ENCODE results near the gene TRIM44. TPM values are rescaled to one million over a fixed set of nuclear protein-coding genes. Genes with fewer than 3 reads are reported as not detected.
"Not testable (repeated sequence)": the region's sequence is repeated elsewhere in the genome, so short reads cannot be mapped to it uniquely, and the experiment has no call there.

The TRIM44 gene
- total RNA-seq, 1 experiment from 2014 or later: 16.3 TPM

DNA sequence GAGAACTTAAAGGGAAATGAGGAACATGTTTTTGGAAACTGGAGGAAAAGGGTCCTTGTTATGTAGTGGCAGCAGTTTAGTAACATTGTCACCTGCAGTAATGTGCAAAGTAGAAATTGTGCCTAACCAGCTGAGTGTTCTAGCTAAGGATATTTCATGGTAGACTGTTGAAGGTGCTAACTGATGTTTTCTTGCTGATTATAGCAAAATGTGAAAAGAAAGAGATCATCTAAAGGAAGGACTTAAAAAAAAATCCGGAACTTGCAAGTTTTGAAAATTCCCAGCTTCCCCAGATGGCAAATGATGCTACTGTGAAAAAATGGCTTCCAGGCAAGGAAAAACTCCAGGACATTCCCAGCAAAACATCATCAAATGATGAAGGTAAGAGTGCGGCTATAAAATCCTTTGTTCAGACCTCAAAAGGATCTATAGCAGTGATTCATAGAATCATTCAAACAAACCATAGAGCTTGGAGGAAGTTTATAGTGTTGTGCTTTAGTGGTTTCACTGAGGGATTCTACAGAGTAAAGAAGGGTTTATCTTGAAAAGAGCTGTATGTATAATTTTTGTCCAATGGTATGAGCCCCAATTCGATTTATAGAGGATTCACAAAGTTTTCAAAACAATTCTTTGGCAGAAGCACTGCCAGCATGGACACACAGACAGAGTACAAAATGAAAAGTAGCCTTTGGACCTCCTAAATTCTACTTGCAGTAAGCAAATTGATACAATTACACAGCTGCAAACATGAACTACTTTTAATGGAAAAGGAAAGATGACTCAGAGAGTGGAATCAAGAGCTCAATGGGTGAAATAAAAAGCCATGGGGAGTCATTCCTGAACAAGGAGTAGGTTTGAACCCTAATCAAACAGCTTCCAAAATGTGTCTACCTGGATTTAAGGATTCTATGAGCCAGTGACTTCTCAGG, 4.3 kb upstream of the TRIM44 start:
- no peak overlapping the region for H2AFZ ChIP-seq (ENCODE audit: low read length)

GRCh38 chr11:35661534-35661933, 1.0 kb upstream of the TRIM44 start:
- Histone ChIP-seq H3K4me3 (ENCODE audit: low read length) (peak overlapping the region; percentile 80; the same call in 1 of the 2 replicates), H3K79me2 (ENCODE audit: low read length) (peaks cover 32% of the 10 kb centered on the region)

More for the DNA sequence above, 4.3 kb upstream of the TRIM44 start:
- Histone ChIP-seq H3K9ac (ENCODE audit: low read length) (no peak overlapping the region), H3K27ac (ENCODE audit: low read length) (no peak overlapping the region), H3K36me3 (ENCODE audit: insufficient read depth, low read length) (no peaks in the 10 kb centered on the region; the same call in 1 of the 2 replicates), H3K4me2 (ENCODE audit: low read depth, low read length, poor library complexity, severe bottlenecking) (no peak overlapping the region), H3K4me1 (ENCODE audit: low read length) (peaks cover 16% of the 10 kb centered on the region), H3K9me3 (ENCODE audit: low read length) (no peaks in the 10 kb centered on the region), H3K4me3 (ENCODE audit: low read length) (no peak overlapping the region), H3K9me2 (replicated peaks; ENCODE audit: insufficient read depth, low read length) (no peaks in the 10 kb centered on the region), H3K79me2 (ENCODE audit: low read length) (peaks cover 3% of the 10 kb centered on the region), H3K27me3 (ENCODE audit: low read length) (peaks cover 2% of the 10 kb centered on the region; the same call in 1 of the 2 replicates), H4K20me1 (ENCODE audit: insufficient read depth, low read depth, low read length) (no peaks in the 10 kb centered on the region)
- DNase-seq: no peak

DNA sequence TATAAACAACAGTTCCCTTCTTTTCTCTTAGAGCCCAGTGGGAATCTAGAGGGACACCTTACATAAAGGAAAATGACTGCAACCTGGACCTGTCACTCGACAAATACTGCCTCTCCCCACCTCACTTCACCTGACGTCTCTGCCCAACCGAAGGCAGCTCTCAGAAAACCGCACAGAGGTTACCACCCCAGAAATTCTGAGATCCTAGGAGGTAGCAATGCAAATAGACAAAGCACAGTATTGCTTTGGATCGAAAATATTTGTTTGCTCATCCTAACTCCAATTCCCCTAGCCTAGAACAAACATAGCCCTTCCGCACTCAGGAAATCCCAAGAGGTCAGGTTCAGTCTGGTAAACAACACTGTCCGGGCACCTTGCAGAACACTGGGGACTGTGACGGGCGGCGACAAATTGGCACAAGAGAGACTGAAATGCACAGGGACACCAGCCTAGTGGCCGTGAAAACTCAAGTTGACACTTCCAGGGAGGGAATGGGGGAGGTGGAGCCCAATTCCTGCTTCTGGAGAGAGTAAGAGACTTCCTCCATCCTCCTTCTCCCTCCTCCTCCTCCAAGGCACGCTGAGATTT, 420 bp upstream of the TRIM44 start:
- H3K4me1 ChIP-seq (ENCODE audit: low read length): peaks cover 27% of the 10 kb centered on the region
- peak overlapping the region; percentile 80 for H3K4me3 ChIP-seq (ENCODE audit: low read length)
- H3K4me2 ChIP-seq (ENCODE audit: low read depth, low read length, poor library complexity, severe bottlenecking): peak overlapping the region; percentile 91
- H3K36me3 ChIP-seq (ENCODE audit: insufficient read depth, low read length): peaks cover 10% of the 10 kb centered on the region; the same call in 1 of the 2 replicates
- DNase-seq: peak; percentile 64
- peak overlapping the region; percentile 81 for H3K9ac ChIP-seq (ENCODE audit: low read length)
- H3K27me3 ChIP-seq (ENCODE audit: low read length): peaks cover 2% of the 10 kb centered on the region; the same call in 1 of the 2 replicates
- no peaks in the 10 kb centered on the region for H4K20me1 ChIP-seq (ENCODE audit: insufficient read depth, low read depth, low read length)
- no peak overlapping the region for H3K27ac ChIP-seq (ENCODE audit: low read length)
- peaks cover 16% of the 10 kb centered on the region; the same call in 1 of the 2 replicates for H3K9me3 ChIP-seq (ENCODE audit: low read length)
- H2AFZ ChIP-seq (ENCODE audit: low read length): peak overlapping the region; percentile 99
- H3K79me2 ChIP-seq (ENCODE audit: low read length): peaks cover 37% of the 10 kb centered on the region
- H3K9me2 ChIP-seq (replicated peaks; ENCODE audit: insufficient read depth, low read length): no peaks in the 10 kb centered on the region

More at GRCh38 chr11:35661534-35661933, 1.0 kb upstream of the TRIM44 start:
- peaks cover 27% of the 10 kb centered on the region for H3K4me1 ChIP-seq (ENCODE audit: low read length)
- H3K9ac ChIP-seq (ENCODE audit: low read length): peak overlapping the region; percentile 81
- H3K36me3 ChIP-seq (ENCODE audit: insufficient read depth, low read length): peaks cover 10% of the 10 kb centered on the region; the same call in 1 of the 2 replicates
- peak overlapping the region; percentile 99 for H2AFZ ChIP-seq (ENCODE audit: low read length)
- H3K9me3 ChIP-seq (ENCODE audit: low read length): peaks cover 16% of the 10 kb centered on the region; the same call in 1 of the 2 replicates
- peak overlapping the region; percentile 91 for H3K4me2 ChIP-seq (ENCODE audit: low read depth, low read length, poor library complexity, severe bottlenecking)
- H3K9me2 ChIP-seq (replicated peaks; ENCODE audit: insufficient read depth, low read length): no peaks in the 10 kb centered on the region
- peaks cover 2% of the 10 kb centered on the region; the same call in 1 of the 2 replicates for H3K27me3 ChIP-seq (ENCODE audit: low read length)
- no peak for DNase-seq
- H4K20me1 ChIP-seq (ENCODE audit: insufficient read depth, low read depth, low read length): no peaks in the 10 kb centered on the region
- H3K27ac ChIP-seq (ENCODE audit: low read length): no peak overlapping the region

- no peak for DNase-seq
- Histone ChIP-seq H3K9me2 (replicated peaks; ENCODE audit: insufficient read depth, low read length) (no peaks in the 10 kb centered on the region), H3K4me3 (ENCODE audit: low read length) (peak overlapping the region; percentile 80), H3K4me1 (ENCODE audit: low read length) (peaks cover 27% of the 10 kb centered on the region), H2AFZ (ENCODE audit: low read length) (peak overlapping the region; percentile 99; the same call in 1 of the 2 replicates), H4K20me1 (ENCODE audit: insufficient read depth, low read depth, low read length) (no peaks in the 10 kb centered on the region), H3K27ac (ENCODE audit: low read length) (no peak overlapping the region), H3K27me3 (ENCODE audit: low read length) (peaks cover 2% of the 10 kb centered on the region; the same call in 1 of the 2 replicates), H3K4me2 (ENCODE audit: low read depth, low read length, poor library complexity, severe bottlenecking) (peak overlapping the region; percentile 91), H3K9ac (ENCODE audit: low read length) (peak overlapping the region; percentile 81), H3K79me2 (ENCODE audit: low read length) (peaks cover 49% of the 10 kb centered on the region), H3K36me3 (ENCODE audit: insufficient read depth, low read length) (peaks cover 10% of the 10 kb centered on the region; the same call in 1 of the 2 replicates), H3K9me3 (ENCODE audit: low read length) (peaks cover 16% of the 10 kb centered on the region; the same call in 1 of the 2 replicates)
Observed at GRCh38 chr11:35663408-35663702, 780 bp downstream of the TRIM44 start.

DNA sequence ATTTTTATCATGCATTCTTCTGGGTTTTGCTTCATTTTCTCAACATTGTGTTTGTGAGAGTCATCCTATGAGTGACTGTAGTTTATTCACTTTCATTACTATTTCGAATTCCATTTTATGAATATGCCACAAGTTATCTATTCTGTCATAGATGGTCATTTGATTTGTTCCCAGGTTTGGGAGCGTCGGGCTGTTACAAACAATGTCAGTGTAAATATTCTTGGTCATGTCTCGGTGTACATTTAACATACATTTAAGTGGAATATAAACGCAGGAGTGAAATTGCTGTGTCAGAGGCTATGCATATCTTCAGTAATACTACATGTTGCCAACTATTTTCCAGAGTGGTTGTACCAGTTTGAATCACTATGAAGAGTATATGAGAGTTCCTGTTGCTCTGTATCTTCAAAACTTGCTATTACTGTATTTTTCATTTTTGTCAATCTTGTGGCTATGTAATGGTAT, 2.4 kb downstream of the TRIM44 start:
- peaks cover 58% of the 10 kb centered on the region for H3K79me2 ChIP-seq (ENCODE audit: low read length)
- peaks cover 2% of the 10 kb centered on the region; the same call in 1 of the 2 replicates for H3K27me3 ChIP-seq (ENCODE audit: low read length)
- H3K36me3 ChIP-seq (ENCODE audit: insufficient read depth, low read length): peaks cover 10% of the 10 kb centered on the region; the same call in 1 of the 2 replicates
- no peak overlapping the region for H3K9ac ChIP-seq (ENCODE audit: low read length)
- H3K4me2 ChIP-seq (ENCODE audit: low read depth, low read length, poor library complexity, severe bottlenecking): no peak overlapping the region
- H3K4me3 ChIP-seq (ENCODE audit: low read length): no peak overlapping the region
- H4K20me1 ChIP-seq (ENCODE audit: insufficient read depth, low read depth, low read length): peaks cover 8% of the 10 kb centered on the region; the same call in 1 of the 2 replicates
- peaks cover 16% of the 10 kb centered on the region; the same call in 1 of the 2 replicates for H3K9me3 ChIP-seq (ENCODE audit: low read length)
- no peak overlapping the region for H2AFZ ChIP-seq (ENCODE audit: low read length)
- no peak for DNase-seq
- H3K27ac ChIP-seq (ENCODE audit: low read length): no peak overlapping the region
- H3K4me1 ChIP-seq (ENCODE audit: low read length): peaks cover 27% of the 10 kb centered on the region
- H3K9me2 ChIP-seq (replicated peaks; ENCODE audit: insufficient read depth, low read length): no peaks in the 10 kb centered on the region

- peaks cover 16% of the 10 kb centered on the region; the same call in 1 of the 2 replicates for H3K9me3 ChIP-seq (ENCODE audit: low read length)
- H3K4me1 ChIP-seq (ENCODE audit: low read length): peaks cover 19% of the 10 kb centered on the region
- H3K4me2 ChIP-seq (ENCODE audit: low read depth, low read length, poor library complexity, severe bottlenecking): no peak overlapping the region
- DNase-seq: no peak
- H3K79me2 ChIP-seq (ENCODE audit: low read length): peaks cover 78% of the 10 kb centered on the region
- H3K36me3 ChIP-seq (ENCODE audit: insufficient read depth, low read length): peaks cover 10% of the 10 kb centered on the region; the same call in 1 of the 2 replicates
- H3K9ac ChIP-seq (ENCODE audit: low read length): no peak overlapping the region
- H2AFZ ChIP-seq (ENCODE audit: low read length): no peak overlapping the region
- no peaks in the 10 kb centered on the region for H3K9me2 ChIP-seq (replicated peaks; ENCODE audit: insufficient read depth, low read length)
- peaks cover under 1% of the 10 kb centered on the region; the same call in 1 of the 2 replicates for H3K27me3 ChIP-seq (ENCODE audit: low read length)
- H3K4me3 ChIP-seq (ENCODE audit: low read length): no peak overlapping the region
- H4K20me1 ChIP-seq (ENCODE audit: insufficient read depth, low read depth, low read length): peaks cover 27% of the 10 kb centered on the region; the same call in 1 of the 2 replicates
- H3K27ac ChIP-seq (ENCODE audit: low read length): no peak overlapping the region
Observed at GRCh38 chr11:35667257-35667656, 4.7 kb downstream of the TRIM44 start.

GRCh38 chr11:35668350-35668749, 5.8 kb downstream of the TRIM44 start:
- not testable (repeated sequence) for H3K36me3 ChIP-seq (ENCODE audit: insufficient read depth, low read length); H3K4me2 ChIP-seq (ENCODE audit: low read depth, low read length, poor library complexity, severe bottlenecking); DNase-seq; H3K9ac ChIP-seq (ENCODE audit: low read length); H3K4me3 ChIP-seq (ENCODE audit: low read length); H3K27ac ChIP-seq (ENCODE audit: low read length); H2AFZ ChIP-seq (ENCODE audit: low read length); H3K9me2 ChIP-seq (replicated peaks; ENCODE audit: insufficient read depth, low read length); H3K27me3 ChIP-seq (ENCODE audit: low read length)
- Histone ChIP-seq H4K20me1 (ENCODE audit: insufficient read depth, low read depth, low read length) (peaks cover 31% of the 10 kb centered on the region), H3K4me1 (ENCODE audit: low read length) (peaks cover 10% of the 10 kb centered on the region), H3K9me3 (ENCODE audit: low read length) (peaks cover 16% of the 10 kb centered on the region; the same call in 1 of the 2 replicates), H3K79me2 (ENCODE audit: low read length) (peaks cover 84% of the 10 kb centered on the region)
